ENCODE measurements around the gene STARD5.

The STARD5 gene

GRCh38 chr15:81270781-81271491 is 53.0 kb downstream of the STARD5 start:
- in situ Hi-C loops (cut with MboI; ENCODE audit: low sequenced_read_pairs, unreplicated experiment): loop anchor here (5.0 to 25.0 kb wide), 3 partner anchors 131 to 484 kb away; partner anchors contain the start of genes CEMIP and MESD
- no peak for DNase-seq (ENCODE audit: low spot score)

GRCh38 chr15:81270188-81270587 is 53.8 kb downstream of the STARD5 start:
- no peak for DNase-seq (ENCODE audit: low spot score)
- TF ChIP-seq CTCF (IDR thresholded peaks at IDR 0.05; ENCODE audit: borderline replicate concordance, control extremely low read depth, extremely low read depth, insufficient read depth, missing control alignments): no peak
- in situ Hi-C loops (cut with MboI; ENCODE audit: low sequenced_read_pairs, unreplicated experiment): loop anchor here (5.0 to 25.0 kb wide), 3 partner anchors 132 to 483 kb away; partner anchors contain the start of genes CEMIP and MESD

More at GRCh38 chr15:81270781-81271491, 53.0 kb downstream of the STARD5 start:
- no peak for TF ChIP-seq CTCF (IDR thresholded peaks at IDR 0.05; ENCODE audit: borderline replicate concordance, control extremely low read depth, extremely low read depth, insufficient read depth, missing control alignments)

DNA sequence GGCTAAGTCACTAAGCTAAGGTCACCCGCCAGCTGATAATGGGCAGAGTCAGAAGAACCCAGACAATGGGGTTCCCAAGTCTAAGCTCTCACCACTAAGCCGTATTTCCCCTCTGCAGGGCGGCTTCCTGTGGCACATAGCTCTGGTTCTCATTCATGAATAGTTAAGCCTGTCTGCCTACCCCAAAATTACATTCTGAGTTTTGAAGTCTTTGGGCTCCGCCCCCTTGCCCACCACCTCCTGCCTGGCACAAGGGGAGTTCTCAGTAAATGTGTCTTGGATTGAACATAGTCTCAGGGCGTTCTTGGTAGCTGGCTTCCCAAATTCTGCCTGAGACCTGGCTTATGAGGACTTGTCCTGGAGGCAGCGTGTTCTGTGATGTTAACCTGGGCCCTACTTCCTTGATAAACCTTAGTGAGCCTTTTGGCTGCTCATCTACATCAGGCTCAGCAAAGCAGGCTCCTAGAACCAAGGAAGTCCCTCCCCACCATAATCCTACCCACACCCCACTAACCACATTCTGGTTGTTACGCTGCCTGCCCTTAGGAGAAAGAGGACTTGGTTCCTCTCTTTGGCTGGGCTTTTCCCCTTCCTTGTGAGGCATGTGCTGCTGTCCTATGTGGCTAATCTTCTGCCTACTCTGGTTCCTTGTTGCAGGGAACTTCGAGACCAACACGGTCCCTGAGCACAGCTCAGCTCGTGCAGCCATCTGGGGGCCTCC is 54.9 kb downstream of the STARD5 start:
- in situ Hi-C loops (cut with MboI; ENCODE audit: low sequenced_read_pairs, unreplicated experiment): loop anchor here (5.0 to 25.0 kb wide), 4 partner anchors 112 to 482 kb away; partner anchors contain the start of genes CEMIP and MESD
- DNase-seq (ENCODE audit: low spot score): no peak
- no peak for TF ChIP-seq CTCF (IDR thresholded peaks at IDR 0.05; ENCODE audit: borderline replicate concordance, control extremely low read depth, extremely low read depth, insufficient read depth, missing control alignments)

- in situ Hi-C loops (cut with MboI; ENCODE audit: low sequenced_read_pairs, unreplicated experiment): loop anchor here (5.0 to 25.0 kb wide), 4 partner anchors 111 to 481 kb away; partner anchors contain the start of genes CEMIP and MESD
- no peak for TF ChIP-seq CTCF (IDR thresholded peaks at IDR 0.05; ENCODE audit: borderline replicate concordance, control extremely low read depth, extremely low read depth, insufficient read depth, missing control alignments)
- no peak for DNase-seq (ENCODE audit: low spot score)
Observed at GRCh38 chr15:81268340-81268739, 55.6 kb downstream of the STARD5 start.

GRCh38 chr15:81265944-81266775 is 57.8 kb downstream of the STARD5 start:
- peak; percentile 98 for TF ChIP-seq CTCF (IDR thresholded peaks at IDR 0.05; ENCODE audit: borderline replicate concordance, control extremely low read depth, extremely low read depth, insufficient read depth, missing control alignments)
- DNase-seq (ENCODE audit: low spot score): peak; percentile 80
- in situ Hi-C loops (cut with MboI; ENCODE audit: low sequenced_read_pairs, unreplicated experiment): loop anchor here (5.0 to 25.0 kb wide), 4 partner anchors 109 to 479 kb away; partner anchors contain the start of genes CEMIP and MESD
